Uterus (tissue), 4 donors: ENCODE data around the gene RHEX. TPM values are rescaled to one million over a fixed set of nuclear protein-coding genes. Genes with fewer than 3 reads are reported as not detected.

ENCODE experiments used
- DNase-seq, 2 donors: peaks; one replicate each; pipeline ENCODE4 v3.0.0-alpha.2; 2019 to 2020
- H3K27ac ChIP-seq, 2 donors: fragments of 200-600 bp; sonication (generic); 1 replicate in 1 of 2; 2 replicates in 1 of 2; pipeline ENCODE4 v1.5.1; 2016 to 2018
- H3K27me3 ChIP-seq, 2 donors: fragments of 200-600 bp; sonication (generic); one replicate each; pipeline ENCODE4 v1.5.1; 2018 to 2019; ENCODE audit warnings: control low read depth in 1 of 2
- H3K36me3 ChIP-seq, 2 donors: fragments of 200-600 bp; sonication (generic); one replicate each; pipeline ENCODE4 v1.5.1; 2019; ENCODE audit warnings: control low read depth in 1 of 2
- H3K4me1 ChIP-seq, 2 donors: fragments of 200-600 bp; sonication (generic); one replicate each; pipeline ENCODE4 v1.5.1; 2018 to 2019; ENCODE audit warnings: control low read depth in 1 of 2
- H3K4me3 ChIP-seq, 2 donors: fragments of 200-600 bp; sonication (generic); 1 replicate in 1 of 2; 2 replicates in 1 of 2; pipeline ENCODE4 v1.5.1; 2018 to 2019; ENCODE audit warnings: mild to moderate bottlenecking in 1 of 2
- H3K9me3 ChIP-seq, 2 donors: fragments of 200-600 bp; sonication (generic); one replicate each; pipeline ENCODE4 v1.5.1; 2019; ENCODE audit warnings: control low read depth in 1 of 2
- POLR2A ChIP-seq, 2 donors: fragments of 450-650 bp; IDR thresholded peaks; one replicate each; pipeline ENCODE4 v1.6.1; 2016; ENCODE audit warnings: antibody characterized with exemption in 2 of 2, mild to moderate bottlenecking in 1 of 2, moderate library complexity in 1 of 2
- intact Hi-C: fragments of 100-400 bp; cut with DNase I; formaldehyde crosslinking; loops from one replicate; pipeline ENCODE4 v1.15.1; 2023; ENCODE audit warnings: low total_unique reads
- total RNA-seq, 4 donors: library from RNA; depleted of rRNA in 3 of 4; stranded (reverse); fragments of >200 nt in 3 of 4; gene quantifications; one replicate each; pipeline versions ENCODE4 v1.1.0 to v1.2.4, GENCODE V29; 2014 to 2023
- TF ChIP-seq, protein P1 (sequence below), 4 experiments: fragments of 200-600 bp in 2 of 4; fragments of 450-650 bp in 2 of 4; sonication (generic) in 2 of 4; IDR thresholded peaks; one replicate each; pipeline ENCODE4 v1.5.1; 2016 to 2019; ENCODE audit warnings: antibody characterized with exemption in 4 of 4, mild to moderate bottlenecking in 2 of 4, moderate library complexity in 1 of 4
- donor health status: DM: yes; HTN: yes; CAD: no.

The RHEX gene
- total RNA-seq, 4 donors from 2014 or later: 3.6 to 6.4 (median 5.6) TPM; not detected in 1

- H3K27me3 ChIP-seq: no peaks in the 10 kb centered on the region
- TF ChIP-seq, protein P1, sequence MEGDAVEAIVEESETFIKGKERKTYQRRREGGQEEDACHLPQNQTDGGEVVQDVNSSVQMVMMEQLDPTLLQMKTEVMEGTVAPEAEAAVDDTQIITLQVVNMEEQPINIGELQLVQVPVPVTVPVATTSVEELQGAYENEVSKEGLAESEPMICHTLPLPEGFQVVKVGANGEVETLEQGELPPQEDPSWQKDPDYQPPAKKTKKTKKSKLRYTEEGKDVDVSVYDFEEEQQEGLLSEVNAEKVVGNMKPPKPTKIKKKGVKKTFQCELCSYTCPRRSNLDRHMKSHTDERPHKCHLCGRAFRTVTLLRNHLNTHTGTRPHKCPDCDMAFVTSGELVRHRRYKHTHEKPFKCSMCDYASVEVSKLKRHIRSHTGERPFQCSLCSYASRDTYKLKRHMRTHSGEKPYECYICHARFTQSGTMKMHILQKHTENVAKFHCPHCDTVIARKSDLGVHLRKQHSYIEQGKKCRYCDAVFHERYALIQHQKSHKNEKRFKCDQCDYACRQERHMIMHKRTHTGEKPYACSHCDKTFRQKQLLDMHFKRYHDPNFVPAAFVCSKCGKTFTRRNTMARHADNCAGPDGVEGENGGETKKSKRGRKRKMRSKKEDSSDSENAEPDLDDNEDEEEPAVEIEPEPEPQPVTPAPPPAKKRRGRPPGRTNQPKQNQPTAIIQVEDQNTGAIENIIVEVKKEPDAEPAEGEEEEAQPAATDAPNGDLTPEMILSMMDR (IDR thresholded peaks at IDR 0.05): no peak
- no peak for TF ChIP-seq POLR2A (IDR thresholded peaks at IDR 0.05)
- H3K36me3 ChIP-seq: no peaks in the 10 kb centered on the region
- no peak for DNase-seq
- H3K9me3 ChIP-seq: no peaks in the 10 kb centered on the region
- H3K4me1 ChIP-seq: no peaks in the 10 kb centered on the region
- no peak overlapping the region for H3K27ac ChIP-seq
- H3K4me3 ChIP-seq: no peak overlapping the region
- intact Hi-C loops: loop anchor here (10.0 kb wide), 2 partner anchors 117 to 307 kb away; no protein-coding TSS in a partner anchor
These were observed 48.5 kb downstream of the RHEX start for GRCh38 chr1:206101351-206102045.

GRCh38 chr1:206102292-206102936, 49.4 kb downstream of the RHEX start:
- no peaks in the 10 kb centered on the region for H3K4me1 ChIP-seq
- no peaks in the 10 kb centered on the region for H3K27me3 ChIP-seq
- H3K4me3 ChIP-seq: no peak overlapping the region
- no peaks in the 10 kb centered on the region for H3K36me3 ChIP-seq
- no peak for DNase-seq
- TF ChIP-seq, protein P1 (IDR thresholded peaks at IDR 0.05): no peak
- no peak for TF ChIP-seq POLR2A (IDR thresholded peaks at IDR 0.05)
- no peak overlapping the region for H3K27ac ChIP-seq
- no peaks in the 10 kb centered on the region for H3K9me3 ChIP-seq
- intact Hi-C loops: loop anchor here (10.0 kb wide), 2 partner anchors 118 to 308 kb away; no protein-coding TSS in a partner anchor

DNA sequence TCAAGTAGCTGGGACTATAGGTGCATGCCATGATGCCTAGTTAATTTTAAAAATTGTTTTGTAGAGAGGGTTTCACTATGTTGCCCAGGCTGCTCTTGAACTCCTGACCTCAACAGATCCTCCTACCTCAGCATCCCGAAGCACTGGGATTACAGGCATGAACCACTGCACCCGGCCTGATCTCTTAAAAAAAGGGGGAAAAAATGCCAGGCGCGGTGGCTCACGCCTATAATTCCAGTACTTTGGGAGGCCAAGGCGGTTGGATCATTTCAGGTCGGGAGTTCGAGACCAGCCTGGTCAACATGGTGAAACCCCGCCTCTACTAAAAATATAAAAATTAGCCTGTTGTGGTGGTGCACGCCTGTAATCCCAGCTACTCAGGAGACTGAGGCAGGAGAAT, 51.0 kb downstream of the RHEX start:
- Histone ChIP-seq H3K4me1 (no peaks in the 10 kb centered on the region), H3K27ac (no peak overlapping the region), H3K9me3 (no peaks in the 10 kb centered on the region), H3K27me3 (no peaks in the 10 kb centered on the region), H3K4me3 (no peak overlapping the region), H3K36me3 (no peaks in the 10 kb centered on the region)
- DNase-seq: no peak
- TF ChIP-seq, protein P1 (IDR thresholded peaks at IDR 0.05): no peak
- no peak for TF ChIP-seq POLR2A (IDR thresholded peaks at IDR 0.05)
- intact Hi-C loops: loop anchor here (10.0 kb wide), 2 partner anchors 119 to 309 kb away; no protein-coding TSS in a partner anchor

- no peak overlapping the region for H3K27ac ChIP-seq
- intact Hi-C loops: loop anchor here (5.0 to 10.0 kb wide), 3 partner anchors 121 to 311 kb away; no protein-coding TSS in a partner anchor
- H3K27me3 ChIP-seq: no peaks in the 10 kb centered on the region
- no peak overlapping the region for H3K4me3 ChIP-seq
- no peak for DNase-seq
- H3K4me1 ChIP-seq: no peaks in the 10 kb centered on the region
- TF ChIP-seq, protein P1 (IDR thresholded peaks at IDR 0.05): no peak
- no peak for TF ChIP-seq POLR2A (IDR thresholded peaks at IDR 0.05)
- no peaks in the 10 kb centered on the region for H3K36me3 ChIP-seq
- H3K9me3 ChIP-seq: no peaks in the 10 kb centered on the region
These were observed 52.6 kb downstream of the RHEX start for GRCh38 chr1:206105464-206105995.
